Trophoblast cell (in vitro differentiated cells and primary cell): ENCODE measurements around the gene CCL2.

Source experiments
- DNase-seq, 2 donors: peaks; one replicate each; pipeline ENCODE4 v3.0.0-alpha.2; 2016
- H2AFZ ChIP-seq: 2 replicates; pipeline ENCODE4 v1.6.1; 2013; ENCODE audit warnings: low read length, moderate library complexity, mild to moderate bottlenecking; ENCODE audit not compliant: insufficient read depth, poor library complexity
- H2AK5ac ChIP-seq: 2 replicates; pipeline ENCODE4 v1.6.1; 2013; ENCODE audit warnings: mild to moderate bottlenecking, low read length
- H2BK120ac ChIP-seq: 2 replicates; pipeline ENCODE4 v1.6.1; 2013; ENCODE audit warnings: low read length, mild to moderate bottlenecking, moderate library complexity; ENCODE audit not compliant: insufficient read depth, poor library complexity
- H2BK12ac ChIP-seq: 2 replicates; pipeline ENCODE4 v1.6.1; 2013; ENCODE audit warnings: mild to moderate bottlenecking, low read length, moderate library complexity
- H2BK5ac ChIP-seq: 2 replicates; pipeline ENCODE4 v1.6.1; 2013; ENCODE audit warnings: low read length, low read depth, moderate library complexity, mild to moderate bottlenecking; ENCODE audit not compliant: poor library complexity
- H3K14ac ChIP-seq: 2 replicates; pipeline ENCODE4 v1.6.1; 2013; ENCODE audit warnings: mild to moderate bottlenecking, low read length
- H3K18ac ChIP-seq: 2 replicates; pipeline ENCODE4 v1.6.1; 2013; ENCODE audit warnings: mild to moderate bottlenecking, low read length
- H3K23ac ChIP-seq: 2 replicates; pipeline ENCODE4 v1.6.1; 2013; ENCODE audit warnings: low read length
- H3K27ac ChIP-seq: 2 replicates; pipeline ENCODE4 v1.5.1; 2013; ENCODE audit warnings: low read depth, mild to moderate bottlenecking, inconsistent platforms, low read length, moderate library complexity
- H3K27me3 ChIP-seq: 2 replicates; pipeline ENCODE4 v1.6.1; 2013; ENCODE audit warnings: inconsistent platforms, mild to moderate bottlenecking, low read length, moderate library complexity; ENCODE audit not compliant: insufficient read depth
- H3K36me3 ChIP-seq, 2 experiments: 1 replicate in 1 of 2; 2 replicates in 1 of 2; pipeline ENCODE4 v1.6.1; 2013; ENCODE audit warnings: low read length in 2 of 2, mild to moderate bottlenecking in 2 of 2, moderate library complexity in 1 of 2; ENCODE audit not compliant: insufficient read depth in 2 of 2, control insufficient read depth in 1 of 2
- H3K4ac ChIP-seq: 2 replicates; pipeline ENCODE4 v1.6.1; 2013; ENCODE audit warnings: low read depth, mild to moderate bottlenecking, low read length, moderate library complexity
- H3K4me1 ChIP-seq, 2 experiments: 1 replicate in 1 of 2; 2 replicates in 1 of 2; pipeline ENCODE4 v1.6.1; 2013; ENCODE audit warnings: low read length in 2 of 2, mild to moderate bottlenecking in 2 of 2, moderate library complexity in 1 of 2; ENCODE audit not compliant: insufficient read depth in 2 of 2, control insufficient read depth in 1 of 2
- H3K4me2 ChIP-seq: 2 replicates; pipeline ENCODE4 v1.6.1; 2013; ENCODE audit warnings: inconsistent platforms, mild to moderate bottlenecking, low read length, moderate library complexity
- H3K4me3 ChIP-seq: 2 replicates; pipeline ENCODE4 v1.5.1; 2013; ENCODE audit warnings: mild to moderate bottlenecking, low read depth, low read length, inconsistent platforms
- H3K79me1 ChIP-seq: one replicate; pipeline ENCODE4 v1.6.1; 2013; ENCODE audit warnings: low read length
- H3K79me2 ChIP-seq: 2 replicates; pipeline ENCODE4 v1.6.1; 2013; ENCODE audit warnings: low read length, mild to moderate bottlenecking; ENCODE audit not compliant: control insufficient read depth, insufficient read depth, poor library complexity
- H3K9ac ChIP-seq: 2 replicates; pipeline ENCODE4 v1.6.1; 2013; ENCODE audit warnings: mild to moderate bottlenecking, low read length
- H3K9me3 ChIP-seq: 2 replicates; pipeline ENCODE4 v1.6.1; 2013; ENCODE audit warnings: low read depth, mild to moderate bottlenecking, control low read depth, inconsistent platforms, low read length; ENCODE audit not compliant: insufficient read depth
- H4K12ac ChIP-seq: 2 replicates; pipeline ENCODE4 v1.6.1; 2013; ENCODE audit warnings: low read depth, mild to moderate bottlenecking, low read length, moderate library complexity
- H4K8ac ChIP-seq: 2 replicates; pipeline ENCODE4 v1.6.1; 2013; ENCODE audit warnings: low read depth, mild to moderate bottlenecking, low read length, moderate library complexity
- H4K91ac ChIP-seq: one replicate; pipeline ENCODE4 v1.6.1; 2013; ENCODE audit warnings: low read depth, mild to moderate bottlenecking, low read length, moderate library complexity
- WGBS: extraction: QIAGEN DNeasy Blood & Tissue Kit; methylation state at CpG from one replicate; pipeline ENCODE4 v1.1.7; 2013; ENCODE audit warnings: missing lambda C conversion rate; ENCODE audit not compliant: insufficient read length, insufficient coverage; ENCODE audit errors: extremely low coverage; 5-methylcytosine and 5-hydroxymethylcytosine counted together

The CCL2 gene

DNA sequence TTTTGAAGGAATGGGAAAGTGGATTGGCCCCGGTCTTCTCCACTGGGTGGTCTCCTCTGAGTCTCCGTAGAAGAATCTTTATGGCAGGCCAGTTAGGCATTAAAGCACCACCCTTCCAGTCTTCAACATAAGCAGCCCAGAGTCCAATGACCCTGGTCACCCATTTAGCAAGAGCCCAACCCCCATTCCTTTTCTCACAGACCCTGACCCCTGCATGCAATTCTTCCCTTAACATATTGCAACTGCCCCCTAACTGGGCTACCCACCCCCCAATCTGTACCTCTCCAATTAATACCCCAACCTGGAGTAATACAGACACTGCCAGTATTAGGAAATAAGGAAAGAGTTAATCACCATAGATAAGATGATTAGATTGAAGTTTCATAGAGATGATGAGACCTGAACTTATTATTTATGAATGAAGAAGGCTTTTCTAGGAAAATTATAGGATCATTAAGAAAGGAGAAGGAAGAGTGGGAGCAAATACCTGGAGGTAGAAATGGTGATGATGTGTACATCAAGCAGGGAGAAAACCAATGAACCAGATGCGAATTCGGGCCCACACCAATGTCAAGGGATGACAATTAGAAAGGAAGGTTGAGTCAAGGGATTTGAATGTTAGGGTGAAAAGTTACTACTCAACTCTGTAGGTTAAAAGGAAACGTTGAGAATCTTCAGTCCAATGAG lies 2.4 kb downstream of the CCL2 start:
- no peak overlapping the region for H3K18ac ChIP-seq
- no peak overlapping the region for H3K27ac ChIP-seq
- H2AK5ac ChIP-seq, result no peak overlapping the region
- H3K4me3 ChIP-seq, result no peak overlapping the region
- H3K23ac ChIP-seq, result no peak overlapping the region
- H3K79me1 ChIP-seq, result peaks cover 5% of the 10 kb centered on the region
- H4K12ac ChIP-seq, result no peak overlapping the region
- no peak overlapping the region for H2BK120ac ChIP-seq
- DNase-seq, result no peak
- no CpG with 5 or more reads among the region's 5 CpGs for WGBS
- no peak overlapping the region for H2AFZ ChIP-seq
- H3K9me3 ChIP-seq, result no peaks in the 10 kb centered on the region
- H3K9ac ChIP-seq, result no peak overlapping the region
- H3K4ac ChIP-seq, result no peak overlapping the region
- H2BK12ac ChIP-seq, result no peak overlapping the region
- H4K91ac ChIP-seq, result no peak overlapping the region
- H3K27me3 ChIP-seq, result no peaks in the 10 kb centered on the region
- H4K8ac ChIP-seq, result no peak overlapping the region
- no peaks in the 10 kb centered on the region for H3K36me3 ChIP-seq
- no peak overlapping the region for H3K14ac ChIP-seq
- H2BK5ac ChIP-seq, result no peak overlapping the region
- H3K4me2 ChIP-seq, result no peak overlapping the region
- peaks cover 11 to 19% of the 10 kb centered on the region in 2 experiments for H3K4me1 ChIP-seq
- no peaks in the 10 kb centered on the region for H3K79me2 ChIP-seq

DNA sequence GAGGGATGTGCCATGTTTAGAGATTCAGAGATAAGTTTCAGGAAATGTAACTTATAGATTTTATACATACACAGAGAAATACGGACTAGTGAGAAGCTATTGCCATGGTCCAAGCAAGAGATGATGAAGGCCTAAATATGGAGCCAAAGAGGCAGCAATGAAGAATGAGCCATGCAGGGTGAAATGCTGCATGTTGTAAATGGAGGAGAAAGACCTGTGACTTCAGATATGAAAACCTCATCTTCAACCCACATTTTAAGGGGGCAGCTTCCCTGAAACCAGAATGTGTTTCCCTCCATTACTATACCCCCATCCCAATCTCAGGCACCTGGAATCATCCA lies 2.9 kb downstream of the CCL2 start:
- Histone ChIP-seq H3K9me3 (no peaks in the 10 kb centered on the region), H3K79me2 (no peaks in the 10 kb centered on the region), H2BK120ac (no peak overlapping the region), H3K4me1 (peaks cover 8 to 16% of the 10 kb centered on the region in 2 experiments), H4K91ac (no peak overlapping the region), H3K79me1 (peaks cover 5% of the 10 kb centered on the region), H3K36me3 (no peaks in the 10 kb centered on the region), H3K4ac (no peak overlapping the region), H3K14ac (no peak overlapping the region), H2BK12ac (no peak overlapping the region), H2AK5ac (no peak overlapping the region), H3K23ac (no peak overlapping the region), H3K4me3 (no peak overlapping the region), H3K4me2 (no peak overlapping the region), H4K12ac (no peak overlapping the region), H2AFZ (no peak overlapping the region), H3K18ac (no peak overlapping the region), H3K9ac (no peak overlapping the region), H3K27me3 (no peaks in the 10 kb centered on the region), H2BK5ac (no peak overlapping the region), H3K27ac (no peak overlapping the region), H4K8ac (no peak overlapping the region)
- DNase-seq, result no peak
- no CpG with 5 or more reads among the region's 1 CpG for WGBS

DNA sequence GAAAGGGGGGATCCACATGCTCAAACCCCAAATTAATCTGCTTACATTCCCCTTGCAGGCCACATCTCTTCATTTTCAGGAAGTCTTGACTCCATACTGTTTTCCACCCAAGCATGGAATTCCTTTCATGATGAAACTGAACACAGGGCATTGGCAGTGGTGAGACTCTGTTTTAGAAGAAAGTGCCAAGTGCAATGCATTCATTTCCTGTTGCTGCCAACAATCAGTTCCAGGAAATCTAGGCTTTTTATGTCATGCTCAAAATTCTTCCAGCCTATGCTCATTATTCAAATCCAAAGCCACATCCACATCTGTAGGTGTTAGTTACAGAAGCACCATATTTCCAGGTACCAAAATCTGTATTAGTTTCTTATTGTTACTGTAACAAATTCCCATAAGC lies 4.1 kb downstream of the CCL2 start:
- no peak overlapping the region for H2BK5ac ChIP-seq
- H3K9me3 ChIP-seq, result no peaks in the 10 kb centered on the region
- H3K27me3 ChIP-seq, result no peaks in the 10 kb centered on the region
- H3K36me3 ChIP-seq, result no peaks in the 10 kb centered on the region
- H4K12ac ChIP-seq, result no peak overlapping the region
- peaks cover 6 to 12% of the 10 kb centered on the region in 2 experiments for H3K4me1 ChIP-seq
- H3K27ac ChIP-seq, result no peak overlapping the region
- H2BK120ac ChIP-seq, result no peak overlapping the region
- H3K79me2 ChIP-seq, result no peaks in the 10 kb centered on the region
- no peak overlapping the region for H4K91ac ChIP-seq
- no peak overlapping the region for H3K4me2 ChIP-seq
- H3K79me1 ChIP-seq, result peaks cover 5% of the 10 kb centered on the region
- no peak overlapping the region for H3K9ac ChIP-seq
- no peak overlapping the region for H3K23ac ChIP-seq
- DNase-seq, result no peak
- no peak overlapping the region for H2AK5ac ChIP-seq
- H3K4me3 ChIP-seq, result no peak overlapping the region
- H3K14ac ChIP-seq, result no peak overlapping the region
- no peak overlapping the region for H3K18ac ChIP-seq
- H4K8ac ChIP-seq, result no peak overlapping the region
- no peak overlapping the region for H2BK12ac ChIP-seq
- no peak overlapping the region for H2AFZ ChIP-seq
- no peak overlapping the region for H3K4ac ChIP-seq

DNA sequence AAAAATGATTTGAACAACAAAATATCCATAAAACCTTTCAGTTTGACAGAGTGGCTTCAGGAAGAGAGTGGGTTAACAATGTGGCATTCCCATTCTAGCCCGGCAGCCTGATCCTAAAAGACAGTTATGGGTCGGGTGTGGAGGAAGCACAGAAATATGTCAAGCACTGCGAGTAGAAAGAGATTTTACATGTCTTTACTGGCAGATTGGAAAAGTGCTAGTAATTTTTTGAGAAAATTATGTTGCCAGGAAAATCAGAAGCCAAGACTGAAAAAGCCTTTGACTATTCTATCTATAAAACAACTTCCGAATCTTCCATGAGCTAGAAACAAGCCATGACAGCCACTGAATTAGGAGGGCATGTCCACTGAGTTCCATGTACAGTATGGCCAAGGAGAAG lies 5.8 kb downstream of the CCL2 start:
- H4K8ac ChIP-seq, result no peak overlapping the region
- no peaks in the 10 kb centered on the region for H3K27me3 ChIP-seq
- no CpG with 5 or more reads among the region's 4 CpGs for WGBS

More for the DNA sequence above, 5.8 kb downstream of the CCL2 start:
- no peak for DNase-seq
- H2BK5ac ChIP-seq, result no peak overlapping the region
- H2BK12ac ChIP-seq, result no peak overlapping the region
- no peaks in the 10 kb centered on the region for H3K4me1 ChIP-seq
- H3K4me3 ChIP-seq, result no peak overlapping the region
- no peak overlapping the region for H3K23ac ChIP-seq
- no peak overlapping the region for H2AK5ac ChIP-seq
- no peaks in the 10 kb centered on the region for H3K79me2 ChIP-seq
- H3K18ac ChIP-seq, result no peak overlapping the region
- H4K12ac ChIP-seq, result no peak overlapping the region
- H2AFZ ChIP-seq, result no peak overlapping the region
- no peak overlapping the region for H3K4ac ChIP-seq
- no peak overlapping the region for H2BK120ac ChIP-seq
- no peak overlapping the region for H3K9ac ChIP-seq
- H3K36me3 ChIP-seq, result no peaks in the 10 kb centered on the region
- H3K9me3 ChIP-seq, result no peaks in the 10 kb centered on the region
- no peak overlapping the region for H3K14ac ChIP-seq
- no peaks in the 10 kb centered on the region for H3K79me1 ChIP-seq
- no peak overlapping the region for H3K27ac ChIP-seq
- no peak overlapping the region for H3K4me2 ChIP-seq
- no peak overlapping the region for H4K91ac ChIP-seq
